Measurements from ENCODE around the gene ULK4. TPM values are rescaled to one million over a fixed set of nuclear protein-coding genes. Genes with fewer than 3 reads are reported as not detected.

Gene ULK4
- total and polyA plus RNA-seq, 2 of the 8 experiments (the other 6 are each of a cell fraction or from before 2014, with no cell fraction given), result 3.0 to 10.8 TPM

DNA sequence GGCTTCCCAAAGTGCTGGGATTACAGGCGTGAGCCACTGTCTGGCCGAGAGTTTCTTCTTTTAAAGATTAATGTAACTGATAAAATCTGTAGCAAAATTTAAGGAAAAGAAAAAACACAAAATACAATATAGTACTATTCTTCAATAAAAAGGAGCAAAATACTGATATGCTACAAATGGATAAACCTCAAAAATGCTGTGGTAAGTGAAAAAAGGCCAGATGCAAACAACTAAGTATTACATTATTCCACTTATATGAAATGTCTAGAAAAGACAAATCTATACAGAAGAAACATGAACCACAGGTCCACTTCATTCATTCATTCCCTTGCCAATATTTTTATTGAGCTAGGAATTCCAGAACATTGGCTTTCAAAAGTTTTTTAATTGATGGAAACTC, 463.1 kb downstream of the ULK4 start:
- H3K23ac ChIP-seq (ENCODE audit: insufficient read length), result no peak overlapping the region
- no peak overlapping the region for H2BK12ac ChIP-seq (ENCODE audit: low read depth, low read length)
- no peak overlapping the region for H2BK15ac ChIP-seq (ENCODE audit: low read length)
- H2BK120ac ChIP-seq (replicated peaks; ENCODE audit: low read depth, low read length), result no peak overlapping the region
- H3K27ac ChIP-seq (ENCODE audit: low read depth, low read length), result no peak overlapping the region
- H3K9me3 ChIP-seq (ENCODE audit: insufficient read depth in 2 of 2, low read depth in 1 of 2, low read length in 1 of 2), result no peaks in the 10 kb centered on the region
- H2BK5ac ChIP-seq (ENCODE audit: low read depth, low read length), result no peak overlapping the region
- H4K5ac ChIP-seq (ENCODE audit: insufficient read length, low read depth, low read length), result no peak overlapping the region
- FAIRE-seq, result no peak
- no peaks in the 10 kb centered on the region for H4K20me1 ChIP-seq (replicated peaks in 1 of 2; ENCODE audit: control insufficient read depth in 1 of 2, insufficient read depth in 2 of 2, low read length in 2 of 2)
- no peak overlapping the region for H2BK20ac ChIP-seq (ENCODE audit: low read length)
- H3K18ac ChIP-seq (ENCODE audit: extremely low read depth, low read length), result no peak overlapping the region
- no peak overlapping the region for H3K56ac ChIP-seq (replicated peaks; ENCODE audit: insufficient read length, low read depth, low read length)
- H3K9ac ChIP-seq (replicated peaks in 1 of 4; ENCODE audit: extremely low read depth in 1 of 4, low read depth in 3 of 4, low read length in 3 of 4), result no peak overlapping the region
- H4K91ac ChIP-seq (replicated peaks; ENCODE audit: insufficient read length, low read length), result no peak overlapping the region
- TF ChIP-seq MAFK (IDR thresholded peaks at IDR 0.05; ENCODE audit: low read depth, low read length) (no peak), SRF (IDR thresholded peaks at IDR 0.05; ENCODE audit: low read depth, low read length) (no peak), EP300 (IDR thresholded peaks at IDR 0.05; ENCODE audit: borderline replicate concordance in 1 of 2, low read depth in 2 of 2, low read length in 2 of 2) (no peak), CBX8 (IDR thresholded peaks at IDR 0.05; ENCODE audit: borderline replicate concordance, low read depth, low read length) (no peak), SP1 (IDR thresholded peaks at IDR 0.05; ENCODE audit: low read depth, low read length) (no peak), EGR1 (IDR thresholded peaks at IDR 0.05; ENCODE audit: borderline replicate concordance, low read depth, low read length) (no peak), PHF8 (conservative IDR thresholded peaks at IDR 0.05; ENCODE audit: low read depth, low read length) (no peak), CHD2 (IDR thresholded peaks at IDR 0.05; ENCODE audit: low read length) (no peak)
- no peak overlapping the region for H3K4ac ChIP-seq (replicated peaks; ENCODE audit: insufficient read length, low read depth, low read length)
- ChIA-PET POLR2A (ENCODE audit: partially characterized antibody) (no interaction called here), CTCF (ENCODE audit: partially characterized antibody) (interaction anchor here (1.6 kb wide), 1 partner anchor 10 kb away, joined by 5 read pairs; no protein-coding TSS in a partner anchor)
- no peaks in the 10 kb centered on the region for H3K79me2 ChIP-seq (ENCODE audit: control insufficient read depth in 1 of 2, insufficient read depth in 2 of 2, low read length in 2 of 2)
- no peak overlapping the region for H4K8ac ChIP-seq (ENCODE audit: extremely low read depth, insufficient read depth, low read length)
- no peaks in the 10 kb centered on the region for H3K36me3 ChIP-seq (ENCODE audit: control insufficient read depth in 2 of 4, insufficient read depth in 4 of 4, low read length in 3 of 4)
- 95% methylated on average over 2 of the region's 2 CpGs; no CpG with 5 or more reads in 1 of the 2 experiments for WGBS, 2 experiments (ENCODE audit: extremely low coverage in 1 of 2, insufficient coverage in 1 of 2, insufficient read length in 1 of 2, insufficient replicate concordance in 2 of 2, low coverage in 1 of 2, low lambda C conversion rate in 2 of 2, missing lambda C conversion rate in 1 of 2)
- H3K23me2 ChIP-seq (ENCODE audit: low read depth, low read length), result no peaks in the 10 kb centered on the region
- no peak overlapping the region for H2AK5ac ChIP-seq (ENCODE audit: low read depth, low read length)
- H3K4me3 ChIP-seq (ENCODE audit: extremely low read depth in 1 of 4, insufficient read depth in 2 of 4, low read depth in 3 of 4, low read length in 4 of 4), result no peak overlapping the region
- no peak overlapping the region for H3K14ac ChIP-seq (ENCODE audit: insufficient read length)
- H3K4me1 ChIP-seq (replicated peaks in 1 of 4; ENCODE audit: control insufficient read depth in 3 of 4, insufficient read depth in 4 of 4, low read length in 3 of 4), result no peaks in the 10 kb centered on the region
- H3K27me3 ChIP-seq (replicated peaks in 1 of 4; ENCODE audit: control insufficient read depth in 3 of 4, extremely low read depth in 1 of 4, insufficient read depth in 3 of 4, low read length in 3 of 4), result no peaks in the 10 kb centered on the region
- no peak overlapping the region for H3K4me2 ChIP-seq (ENCODE audit: insufficient read depth in 1 of 2, low read depth in 2 of 2, low read length in 2 of 2)
- no peak overlapping the region for H2AFZ ChIP-seq (ENCODE audit: low read length)
- no peak for DNase-seq (ENCODE audit: low read depth in 1 of 2, low spot score in 2 of 2)
- no peaks in the 10 kb centered on the region for H3K79me1 ChIP-seq (ENCODE audit: low read depth, low read length)

Measured in H1 (cell line).